GM23338 (cell line): ENCODE measurements around the gene BCAS1. TPM values are rescaled to one million over a fixed set of nuclear protein-coding genes. Genes with fewer than 3 reads are reported as not detected.

ENCODE experiments used
- ATAC-seq: fragments of 200-7000 bp; cut with Tn5 transposase; 3 replicates; pipeline ENCODE4 v1.9.1; 2020
- DNase-seq: peaks from one replicate; pipeline ENCODE4 v3.0.0-alpha.2; 2015; ENCODE audit warnings: low spot score
- H2AFZ ChIP-seq: fragments of 200-600 bp; sonication (generic); 2 replicates; pipeline ENCODE4 v1.8.0; 2016; ENCODE audit warnings: antibody characterized with exemption, mild to moderate bottlenecking, moderate library complexity
- H3F3A ChIP-seq: fragments of 200-600 bp; sonication (generic); replicated peaks from 2 replicates; pipeline ENCODE4 v1.8.0; 2017; ENCODE audit warnings: antibody characterized with exemption, mixed run types, low read depth
- H3K27ac ChIP-seq: fragments of 200-600 bp; sonication (generic); 2 replicates; pipeline ENCODE4 v1.6.1; 2016; ENCODE audit warnings: low read depth
- H3K27me3 ChIP-seq: fragments of 200-600 bp; sonication (generic); 2 replicates; pipeline ENCODE4 v1.8.0; 2016; ENCODE audit warnings: mild to moderate bottlenecking, mixed run types, moderate library complexity; ENCODE audit not compliant: insufficient read depth
- H3K36me3 ChIP-seq: fragments of 200-600 bp; sonication (generic); 2 replicates; pipeline ENCODE4 v1.8.0; 2016; ENCODE audit warnings: mild to moderate bottlenecking; ENCODE audit not compliant: insufficient read depth
- H3K4me1 ChIP-seq: fragments of 200-600 bp; sonication (generic); 2 replicates; pipeline ENCODE4 v1.8.0; 2016; ENCODE audit warnings: mild to moderate bottlenecking, moderate library complexity; ENCODE audit not compliant: insufficient read depth
- H3K4me2 ChIP-seq: fragments of 200-600 bp; sonication (generic); 2 replicates; pipeline ENCODE4 v1.7.1; 2017; ENCODE audit warnings: mixed run types
- H3K4me3 ChIP-seq: fragments of 200-600 bp; sonication (generic); 2 replicates; pipeline ENCODE4 v1.6.1; 2016; ENCODE audit warnings: mixed run types
- H3K79me2 ChIP-seq: fragments of 200-600 bp; sonication (generic); replicated peaks from 2 replicates; pipeline ENCODE4 v1.8.0; 2017; ENCODE audit warnings: mild to moderate bottlenecking; ENCODE audit not compliant: insufficient read depth
- H3K9me2 ChIP-seq: fragments of 200-600 bp; sonication (generic); 2 replicates; pipeline ENCODE4 v1.8.0; 2017; ENCODE audit not compliant: insufficient read depth
- H4K20me1 ChIP-seq: fragments of 200-600 bp; sonication (generic); replicated peaks from 2 replicates; pipeline ENCODE4 v1.8.0; 2017; ENCODE audit warnings: mild to moderate bottlenecking; ENCODE audit not compliant: insufficient read depth
- H3K27ac Mint-ChIP-seq: 2 replicates; pipeline ENCODE4 v1.8.0; 2020; ENCODE audit warnings: inconsistent platforms, mild to moderate bottlenecking, moderate library complexity, mixed read lengths
- H3K27me3 Mint-ChIP-seq: 3 replicates; pipeline ENCODE4 v1.8.0; 2022; ENCODE audit warnings: low read depth, mild to moderate bottlenecking, moderate library complexity, mixed read lengths, inconsistent platforms; ENCODE audit not compliant: insufficient read depth, poor library complexity
- H3K36me3 Mint-ChIP-seq: 3 replicates; pipeline ENCODE4 v1.8.0; 2021; ENCODE audit warnings: low read depth, mild to moderate bottlenecking, inconsistent platforms, moderate library complexity, mixed read lengths
- H3K4me1 Mint-ChIP-seq: 3 replicates; pipeline ENCODE4 v1.8.0; 2020; ENCODE audit warnings: mild to moderate bottlenecking, inconsistent platforms, mixed read lengths
- H3K4me3 Mint-ChIP-seq: 3 replicates; pipeline ENCODE4 v1.8.0; 2021; ENCODE audit warnings: moderate library complexity, mild to moderate bottlenecking, inconsistent platforms, mixed read lengths
- H3K9me3 Mint-ChIP-seq: 3 replicates; pipeline ENCODE4 v1.8.0; 2020; ENCODE audit warnings: moderate library complexity, mild to moderate bottlenecking, inconsistent platforms, mixed read lengths
- CREB1 ChIP-seq: fragments of 250-450 bp; sonication (Bioruptor Pico); IDR thresholded peaks from 2 replicates; pipeline ENCODE4 v1.5.0; 2020; ENCODE audit warnings: low read depth, mild to moderate bottlenecking, moderate library complexity
- ETS1 ChIP-seq: IDR thresholded peaks from 2 replicates; pipeline ENCODE4 v1.6.1; 2016; ENCODE audit warnings: antibody characterized with exemption
- EZH2 ChIP-seq: fragments of 200-600 bp; sonication (generic); IDR thresholded peaks from one replicate; pipeline ENCODE4 v1.8.0; 2017; ENCODE audit warnings: antibody characterized with exemption, mild to moderate bottlenecking, low read depth; ENCODE audit not compliant: unreplicated experiment
- EZH2phosphoT487 ChIP-seq: fragments of 200-600 bp; sonication (generic); IDR thresholded peaks from one replicate; pipeline ENCODE4 v1.8.1; 2018; ENCODE audit warnings: antibody characterized with exemption; ENCODE audit not compliant: unreplicated experiment
- JUNB ChIP-seq: IDR thresholded peaks from one replicate; pipeline ENCODE4 v1.6.1; 2016; ENCODE audit warnings: antibody characterized with exemption; ENCODE audit not compliant: unreplicated experiment
- NANOG ChIP-seq: IDR thresholded peaks from 2 replicates; pipeline ENCODE4 v1.6.1; 2016; ENCODE audit warnings: antibody characterized with exemption, borderline replicate concordance
- POLR2AphosphoS5 ChIP-seq: IDR thresholded peaks from 2 replicates; pipeline ENCODE4 v1.6.1; 2016; ENCODE audit warnings: antibody characterized with exemption, low read depth
- REST ChIP-seq: IDR thresholded peaks from one replicate; pipeline ENCODE4 v1.6.1; 2018; ENCODE audit warnings: antibody characterized with exemption; ENCODE audit not compliant: unreplicated experiment
- STAT1 ChIP-seq: IDR thresholded peaks from one replicate; pipeline ENCODE4 v1.6.1; 2016; ENCODE audit warnings: antibody characterized with exemption; ENCODE audit not compliant: unreplicated experiment
- ZNF114 ChIP-seq: fragments of 250-450 bp; sonication (Bioruptor Pico); IDR thresholded peaks from 2 replicates; pipeline ENCODE4 v1.5.0; 2020; ENCODE audit warnings: mild to moderate bottlenecking, moderate library complexity
- ZNF331 ChIP-seq: fragments of 250-450 bp; sonication (Bioruptor Pico); IDR thresholded peaks from 2 replicates; pipeline ENCODE4 v1.5.0; 2020; ENCODE audit warnings: low read depth, mild to moderate bottlenecking, moderate library complexity
- polyA plus RNA-seq: library from polyadenylated mRNA; unstranded; fragments of >200 nt; fragmentation: Nextera tagmentation; extraction: Ambion mirVana; gene quantifications from 2 replicates; pipeline ENCODE4 v1.2.1, GENCODE V29; 2016
- total RNA-seq: library from RNA; depleted of rRNA; stranded (reverse); fragments of >200 nt; shearing (Covaris generic); gene quantifications from 2 replicates; pipeline ENCODE4 v1.2.3, GENCODE V29; 2014
- TF ChIP-seq, protein P1 (sequence below): fragments of 250-450 bp; sonication (Bioruptor Pico); IDR thresholded peaks from 2 replicates; pipeline ENCODE4 v1.5.0; 2020; ENCODE audit warnings: mild to moderate bottlenecking, moderate library complexity
- TF ChIP-seq, protein P2 (sequence below), 2 experiments: fragments of 200-600 bp in 1 of 2; sonication (generic) in 1 of 2; conservative IDR thresholded peaks; 2 replicates each; pipeline versions ENCODE4 v1.5.1 to v1.6.1; 2016 to 2017; ENCODE audit warnings: antibody characterized with exemption in 2 of 2, low read depth in 2 of 2, mild to moderate bottlenecking in 2 of 2, moderate library complexity in 1 of 2

Gene BCAS1
- total and polyA plus RNA-seq, 2 experiments from 2014 or later = 0.17 to 0.19 TPM

DNA sequence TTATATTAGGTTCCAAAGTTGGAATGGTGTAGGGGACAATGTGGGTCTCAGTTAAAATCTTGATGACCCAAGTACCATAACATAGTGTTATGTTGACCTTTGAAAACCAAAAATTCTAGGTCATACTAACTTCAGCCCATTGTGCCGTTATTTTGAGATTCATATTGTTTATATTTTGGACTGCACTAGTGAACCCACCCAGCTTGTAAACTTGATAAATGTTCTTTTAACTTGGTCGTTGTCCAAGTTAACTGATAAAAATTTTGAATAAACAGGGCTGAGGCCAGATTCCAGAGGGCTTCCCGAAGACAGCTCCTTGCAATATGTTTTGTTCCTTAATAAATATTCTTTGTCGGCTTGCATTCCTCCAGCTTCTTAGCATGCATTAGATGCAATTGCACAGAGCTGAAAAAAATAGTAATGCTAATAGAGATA lies 90.3 kb downstream of the BCAS1 start:
- no peak overlapping the region for H3K4me2 ChIP-seq
- peaks cover 5% of the 10 kb centered on the region for H3K9me3 Mint-ChIP-seq
- ATAC-seq = no peak
- peaks cover 6% of the 10 kb centered on the region; the same call in 1 of the 2 replicates for H3K9me2 ChIP-seq
- no peaks in the 10 kb centered on the region for H3F3A ChIP-seq
- H3K27me3 Mint-ChIP-seq = no peaks in the 10 kb centered on the region
- DNase-seq = no peak
- no peak overlapping the region for H2AFZ ChIP-seq
- H3K79me2 ChIP-seq = no peaks in the 10 kb centered on the region
- H3K27ac ChIP-seq = no peak overlapping the region
- no peaks in the 10 kb centered on the region for H3K36me3 Mint-ChIP-seq
- H3K4me3 ChIP-seq = no peak overlapping the region
- H3K4me1 ChIP-seq = no peaks in the 10 kb centered on the region
- H3K4me3 Mint-ChIP-seq = no peak overlapping the region
- H3K4me1 Mint-ChIP-seq = no peaks in the 10 kb centered on the region
- no peaks in the 10 kb centered on the region for H3K36me3 ChIP-seq
- TF ChIP-seq POLR2AphosphoS5 (no peak), EZH2phosphoT487 (no peak), ZNF114 (no peak), ZNF331 (CRISPR knock-in tag) (no peak), JUNB (no peak), CREB1 (CRISPR knock-in tag) (no peak), REST (no peak), STAT1 (no peak), ETS1 (no peak), NANOG (no peak), EZH2 (no peak)
- TF ChIP-seq, protein P1, sequence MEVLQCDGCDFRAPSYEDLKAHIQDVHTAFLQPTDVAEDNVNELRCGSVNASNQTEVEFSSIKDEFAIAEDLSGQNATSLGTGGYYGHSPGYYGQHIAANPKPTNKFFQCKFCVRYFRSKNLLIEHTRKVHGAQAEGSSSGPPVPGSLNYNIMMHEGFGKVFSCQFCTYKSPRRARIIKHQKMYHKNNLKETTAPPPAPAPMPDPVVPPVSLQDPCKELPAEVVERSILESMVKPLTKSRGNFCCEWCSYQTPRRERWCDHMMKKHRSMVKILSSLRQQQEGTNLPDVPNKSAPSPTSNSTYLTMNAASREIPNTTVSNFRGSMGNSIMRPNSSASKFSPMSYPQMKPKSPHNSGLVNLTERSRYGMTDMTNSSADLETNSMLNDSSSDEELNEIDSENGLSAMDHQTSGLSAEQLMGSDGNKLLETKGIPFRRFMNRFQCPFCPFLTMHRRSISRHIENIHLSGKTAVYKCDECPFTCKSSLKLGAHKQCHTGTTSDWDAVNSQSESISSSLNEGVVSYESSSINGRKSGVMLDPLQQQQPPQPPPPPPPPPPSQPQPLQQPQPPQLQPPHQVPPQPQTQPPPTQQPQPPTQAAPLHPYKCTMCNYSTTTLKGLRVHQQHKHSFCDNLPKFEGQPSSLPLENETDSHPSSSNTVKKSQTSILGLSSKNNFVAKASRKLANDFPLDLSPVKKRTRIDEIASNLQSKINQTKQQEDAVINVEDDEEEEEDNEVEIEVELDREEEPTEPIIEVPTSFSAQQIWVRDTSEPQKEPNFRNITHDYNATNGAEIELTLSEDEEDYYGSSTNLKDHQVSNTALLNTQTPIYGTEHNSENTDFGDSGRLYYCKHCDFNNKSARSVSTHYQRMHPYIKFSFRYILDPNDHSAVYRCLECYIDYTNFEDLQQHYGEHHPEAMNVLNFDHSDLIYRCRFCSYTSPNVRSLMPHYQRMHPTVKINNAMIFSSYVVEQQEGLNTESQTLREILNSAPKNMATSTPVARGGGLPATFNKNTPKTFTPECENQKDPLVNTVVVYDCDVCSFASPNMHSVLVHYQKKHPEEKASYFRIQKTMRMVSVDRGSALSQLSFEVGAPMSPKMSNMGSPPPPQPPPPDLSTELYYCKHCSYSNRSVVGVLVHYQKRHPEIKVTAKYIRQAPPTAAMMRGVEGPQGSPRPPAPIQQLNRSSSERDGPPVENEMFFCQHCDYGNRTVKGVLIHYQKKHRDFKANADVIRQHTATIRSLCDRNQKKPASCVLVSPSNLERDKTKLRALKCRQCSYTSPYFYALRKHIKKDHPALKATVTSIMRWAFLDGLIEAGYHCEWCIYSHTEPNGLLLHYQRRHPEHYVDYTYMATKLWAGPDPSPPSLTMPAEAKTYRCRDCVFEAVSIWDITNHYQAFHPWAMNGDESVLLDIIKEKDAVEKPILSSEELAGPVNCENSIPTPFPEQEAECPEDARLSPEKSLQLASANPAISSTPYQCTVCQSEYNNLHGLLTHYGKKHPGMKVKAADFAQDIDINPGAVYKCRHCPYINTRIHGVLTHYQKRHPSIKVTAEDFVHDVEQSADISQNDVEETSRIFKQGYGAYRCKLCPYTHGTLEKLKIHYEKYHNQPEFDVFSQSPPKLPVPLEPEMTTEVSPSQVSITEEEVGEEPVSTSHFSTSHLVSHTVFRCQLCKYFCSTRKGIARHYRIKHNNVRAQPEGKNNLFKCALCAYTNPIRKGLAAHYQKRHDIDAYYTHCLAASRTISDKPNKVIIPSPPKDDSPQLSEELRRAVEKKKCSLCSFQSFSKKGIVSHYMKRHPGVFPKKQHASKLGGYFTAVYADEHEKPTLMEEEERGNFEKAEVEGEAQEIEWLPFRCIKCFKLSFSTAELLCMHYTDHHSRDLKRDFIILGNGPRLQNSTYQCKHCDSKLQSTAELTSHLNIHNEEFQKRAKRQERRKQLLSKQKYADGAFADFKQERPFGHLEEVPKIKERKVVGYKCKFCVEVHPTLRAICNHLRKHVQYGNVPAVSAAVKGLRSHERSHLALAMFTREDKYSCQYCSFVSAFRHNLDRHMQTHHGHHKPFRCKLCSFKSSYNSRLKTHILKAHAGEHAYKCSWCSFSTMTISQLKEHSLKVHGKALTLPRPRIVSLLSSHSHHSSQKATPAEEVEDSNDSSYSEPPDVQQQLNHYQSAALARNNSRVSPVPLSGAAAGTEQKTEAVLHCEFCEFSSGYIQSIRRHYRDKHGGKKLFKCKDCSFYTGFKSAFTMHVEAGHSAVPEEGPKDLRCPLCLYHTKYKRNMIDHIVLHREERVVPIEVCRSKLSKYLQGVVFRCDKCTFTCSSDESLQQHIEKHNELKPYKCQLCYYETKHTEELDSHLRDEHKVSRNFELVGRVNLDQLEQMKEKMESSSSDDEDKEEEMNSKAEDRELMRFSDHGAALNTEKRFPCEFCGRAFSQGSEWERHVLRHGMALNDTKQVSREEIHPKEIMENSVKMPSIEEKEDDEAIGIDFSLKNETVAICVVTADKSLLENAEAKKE = no peak
- TF ChIP-seq, protein P2, sequence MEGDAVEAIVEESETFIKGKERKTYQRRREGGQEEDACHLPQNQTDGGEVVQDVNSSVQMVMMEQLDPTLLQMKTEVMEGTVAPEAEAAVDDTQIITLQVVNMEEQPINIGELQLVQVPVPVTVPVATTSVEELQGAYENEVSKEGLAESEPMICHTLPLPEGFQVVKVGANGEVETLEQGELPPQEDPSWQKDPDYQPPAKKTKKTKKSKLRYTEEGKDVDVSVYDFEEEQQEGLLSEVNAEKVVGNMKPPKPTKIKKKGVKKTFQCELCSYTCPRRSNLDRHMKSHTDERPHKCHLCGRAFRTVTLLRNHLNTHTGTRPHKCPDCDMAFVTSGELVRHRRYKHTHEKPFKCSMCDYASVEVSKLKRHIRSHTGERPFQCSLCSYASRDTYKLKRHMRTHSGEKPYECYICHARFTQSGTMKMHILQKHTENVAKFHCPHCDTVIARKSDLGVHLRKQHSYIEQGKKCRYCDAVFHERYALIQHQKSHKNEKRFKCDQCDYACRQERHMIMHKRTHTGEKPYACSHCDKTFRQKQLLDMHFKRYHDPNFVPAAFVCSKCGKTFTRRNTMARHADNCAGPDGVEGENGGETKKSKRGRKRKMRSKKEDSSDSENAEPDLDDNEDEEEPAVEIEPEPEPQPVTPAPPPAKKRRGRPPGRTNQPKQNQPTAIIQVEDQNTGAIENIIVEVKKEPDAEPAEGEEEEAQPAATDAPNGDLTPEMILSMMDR (conservative IDR thresholded peaks at IDR 0.05; ENCODE audit: low read depth in 2 of 2) = no peak
- no peaks in the 10 kb centered on the region for H3K27me3 ChIP-seq
- H3K27ac Mint-ChIP-seq = no peak overlapping the region
- H4K20me1 ChIP-seq = no peaks in the 10 kb centered on the region
